HCT116 (cell line): Measurements from ENCODE around the gene ADGRB3. TPM values are rescaled to one million over a fixed set of nuclear protein-coding genes. Genes with fewer than 3 reads are reported as not detected.

Source experiments
- ATAC-seq: fragments of 200-7000 bp; cut with Tn5 transposase; 2 replicates; pipeline ENCODE4 v1.9.1; 2020; ENCODE audit warnings: mild to moderate bottlenecking, moderate library complexity
- BruUV-seq: library from RNA; stranded (reverse); fragments of 400-500 nt; replicated peaks from 2 replicates; lab custom pipeline; 2021; lab: Mats Ljungman, UMichigan
- CTCF ChIA-PET: fragments of 300-600 bp; sonication (Branson Sonifier 250); formaldehyde crosslinking; loops from one replicate; lab custom pipeline; 2021; ENCODE audit warnings: antibody characterized with exemption; lab: Charles Lee
- POLR2A ChIA-PET: fragments of 300-600, 350-600 bp; sonication (Branson Sonifier 250); formaldehyde crosslinking; loops from one replicate; lab custom pipeline; 2021; ENCODE audit warnings: antibody characterized with exemption; lab: Charles Lee
- RAD21 ChIA-PET, 2 experiments: fragments of 300-600 bp; sonication (Branson Sonifier 250); formaldehyde crosslinking; loops; one replicate each; lab custom pipeline; 2023; ENCODE audit warnings: low total read pairs in 2 of 2; ENCODE audit not compliant: uncharacterized antibody in 2 of 2, unreplicated experiment in 2 of 2, low non-redundant PET in 1 of 2; lab: Charles Lee
- DNase-seq: peaks from one replicate; pipeline ENCODE4 v3.0.0-alpha.2; 2010; ENCODE audit warnings: low read depth, low spot score
- H2AFZ ChIP-seq: fragments of 200-600 bp; shearing (Covaris generic), sonication (generic); 2 replicates; pipeline ENCODE4 v1.6.1; 2017; ENCODE audit warnings: low read depth, mixed run types, mixed read lengths, antibody characterized with exemption, low read length; ENCODE audit not compliant: poor library complexity, severe bottlenecking
- H3K27ac ChIP-seq: 2 replicates; pipeline ENCODE4 v1.5.1; 2012; ENCODE audit warnings: low read depth, low read length
- H3K27me3 ChIP-seq: fragments of 200-600 bp; sonication (generic); 2 replicates; pipeline ENCODE4 v1.6.1; 2016; ENCODE audit warnings: mixed run types, low read length, mixed read lengths; ENCODE audit not compliant: insufficient read depth
- H3K36me3 ChIP-seq, 2 experiments: fragments of 200-500 bp in 1 of 2; fragments of 200-600 bp in 1 of 2; sonication (Bioruptor generic) in 1 of 2; sonication (generic) in 1 of 2; 2 replicates each; pipeline versions ENCODE4 v1.5.1 to v1.6.1; 2014 to 2016; ENCODE audit warnings: low read length in 2 of 2, inconsistent platforms in 1 of 2, mixed read lengths in 1 of 2, mixed run types in 1 of 2; ENCODE audit not compliant: insufficient read depth in 2 of 2, control insufficient read depth in 1 of 2
- H3K4me1 ChIP-seq, 2 experiments: fragments of 200-600 bp in 1 of 2; sonication (generic) in 1 of 2; 2 replicates each; pipeline versions ENCODE4 v1.5.1 to v1.6.1; 2012 to 2017; ENCODE audit warnings: low read length in 2 of 2, inconsistent platforms in 1 of 2, mild to moderate bottlenecking in 1 of 2, mixed read lengths in 1 of 2, mixed run types in 1 of 2, moderate library complexity in 1 of 2; ENCODE audit not compliant: insufficient read depth in 2 of 2, control insufficient read depth in 1 of 2
- H3K4me2 ChIP-seq: fragments of 200-600 bp; sonication (generic); 2 replicates; pipeline ENCODE4 v1.6.1; 2017; ENCODE audit warnings: mixed run types, low read length, mixed read lengths
- H3K4me3 ChIP-seq, 2 experiments: fragments of 200-600 bp in 1 of 2; sonication (generic) in 1 of 2; replicated peaks in 1 of 2; 2 replicates each; pipeline ENCODE4 v1.5.1; 2011 to 2016; ENCODE audit warnings: low read length in 2 of 2, control low read depth in 1 of 2, low read depth in 1 of 2, mild to moderate bottlenecking in 1 of 2, mixed read lengths in 1 of 2, mixed run types in 1 of 2
- H3K79me2 ChIP-seq: fragments of 200-600 bp; sonication (generic); 2 replicates; pipeline ENCODE4 v1.6.1; 2017; ENCODE audit warnings: mild to moderate bottlenecking, mixed run types, low read length, moderate library complexity, mixed read lengths; ENCODE audit not compliant: insufficient read depth
- H3K9ac ChIP-seq: fragments of 200-600 bp; sonication (generic); 2 replicates; pipeline ENCODE4 v1.6.1; 2016; ENCODE audit warnings: low read length, mixed read lengths
- H3K9me2 ChIP-seq: fragments of 200-600 bp; sonication (generic), shearing (Covaris generic); 2 replicates; pipeline ENCODE4 v1.6.1; 2017; ENCODE audit warnings: mixed run types, mild to moderate bottlenecking, moderate library complexity; ENCODE audit not compliant: insufficient read depth
- H3K9me3 ChIP-seq, 2 experiments: fragments of 200-500 bp in 1 of 2; fragments of 200-600 bp in 1 of 2; sonication (Bioruptor generic) in 1 of 2; sonication (generic) in 1 of 2; 2 replicates each; pipeline ENCODE4 v1.6.1; 2014 to 2017; ENCODE audit warnings: low read length in 2 of 2, mixed read lengths in 2 of 2, inconsistent platforms in 1 of 2, low read depth in 1 of 2, mild to moderate bottlenecking in 1 of 2, mixed run types in 1 of 2, moderate library complexity in 1 of 2; ENCODE audit not compliant: control insufficient read depth in 1 of 2, insufficient read depth in 1 of 2
- H4K20me1 ChIP-seq: fragments of 200-600 bp; sonication (generic), shearing (Covaris generic); 2 replicates; pipeline ENCODE4 v1.6.1; 2017; ENCODE audit warnings: mixed run types, mild to moderate bottlenecking, moderate library complexity; ENCODE audit not compliant: insufficient read depth
- CEBPB ChIP-seq: IDR thresholded peaks from 2 replicates; pipeline ENCODE4 v1.6.1; 2012; ENCODE audit warnings: low read depth
- ELF1 ChIP-seq: IDR thresholded peaks from 2 replicates; pipeline ENCODE4 v1.6.1; 2012; ENCODE audit warnings: low read depth, borderline replicate concordance
- EZH2 ChIP-seq: fragments of 200-600 bp; sonication (generic); IDR thresholded peaks from 2 replicates; pipeline ENCODE4 v1.6.1; 2017; ENCODE audit warnings: antibody characterized with exemption, mixed run types
- FOSL1 ChIP-seq: IDR thresholded peaks from 2 replicates; pipeline ENCODE4 v1.6.1; 2012; ENCODE audit warnings: low read depth
- SRF ChIP-seq: IDR thresholded peaks from 2 replicates; pipeline ENCODE4 v1.6.1; 2012; ENCODE audit warnings: low read depth
- TCF7L2 ChIP-seq: IDR thresholded peaks from 2 replicates; pipeline ENCODE4 v1.7.0; 2011; ENCODE audit warnings: borderline replicate concordance, inconsistent platforms; ENCODE audit not compliant: insufficient read depth, insufficient read length; ENCODE audit errors: extremely low read depth
- YY1 ChIP-seq: IDR thresholded peaks from 2 replicates; pipeline ENCODE4 v1.6.1; 2011; ENCODE audit warnings: low read length, low read depth, moderate library complexity, mild to moderate bottlenecking; ENCODE audit not compliant: insufficient replicate concordance; ENCODE audit errors: extremely low read depth
- ZNF274 ChIP-seq: fragments of 200-500 bp; sonication (Bioruptor generic); IDR thresholded peaks from 2 replicates; pipeline ENCODE4 v1.6.1; 2014; ENCODE audit warnings: mild to moderate bottlenecking, low read depth, low read length, inconsistent platforms
- intact Hi-C: fragments of 100-400 bp; cut with micrococcal nuclease; formaldehyde crosslinking; loops from 2 replicates; pipeline ENCODE4 v1.10.0; 2022
- total RNA-seq: library from RNA; stranded (reverse); gene quantifications from one replicate; pipeline ENCODE4 v1.2.1, GENCODE V29; 2021; ENCODE audit not compliant: unreplicated experiment
- TF ChIP-seq, protein P1 (sequence below): IDR thresholded peaks from 2 replicates; pipeline ENCODE4 v1.6.1; 2012; ENCODE audit warnings: low read depth
- TF ChIP-seq, protein P2 (sequence below): IDR thresholded peaks from 2 replicates; pipeline ENCODE4 v1.6.1; 2012
- TF ChIP-seq, protein P3 (sequence below): IDR thresholded peaks from 2 replicates; pipeline ENCODE4 v1.6.1; 2012
- TF ChIP-seq, protein P4 (sequence below), 3 experiments: fragments of 200-600 bp in 1 of 3; sonication (generic) in 1 of 3; IDR thresholded peaks in 2 of 3; conservative IDR thresholded peaks in 1 of 3; 2 replicates each; pipeline ENCODE4 v1.5.1; 2012 to 2017; ENCODE audit warnings: low read depth in 2 of 3, low read length in 2 of 3, antibody characterized with exemption in 1 of 3, borderline replicate concordance in 1 of 3, control low read depth in 1 of 3, mild to moderate bottlenecking in 1 of 3, mixed read lengths in 1 of 3, mixed run types in 1 of 3, moderate library complexity in 1 of 3; ENCODE audit not compliant: insufficient read depth in 1 of 3

The ADGRB3 gene
- total RNA-seq, 1 experiment from 2014 or later, result not detected

DNA sequence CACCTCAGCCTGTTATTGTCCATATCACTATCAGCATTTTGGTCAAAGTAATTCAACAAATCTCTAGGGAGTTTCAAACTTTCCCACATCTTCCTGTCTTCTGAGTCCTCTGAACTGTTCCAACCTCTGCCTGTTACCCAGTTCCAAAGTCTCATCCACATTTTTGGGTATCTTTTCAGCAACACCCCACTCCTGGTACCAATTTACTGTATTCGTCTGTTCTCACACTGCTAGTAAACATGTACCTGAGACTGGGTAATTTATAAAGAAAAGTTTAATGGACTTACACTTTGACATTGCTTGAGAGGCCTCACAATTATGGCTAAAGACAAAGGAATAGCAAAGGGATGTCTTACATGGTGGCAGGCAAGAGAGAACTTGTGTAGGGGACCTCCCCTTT is 224.2 kb downstream of the ADGRB3 start:
- Histone ChIP-seq H4K20me1 (no peaks in the 10 kb centered on the region), H3K9ac (no peak overlapping the region), H3K4me1 (no peaks in the 10 kb centered on the region), H3K9me2 (no peaks in the 10 kb centered on the region), H2AFZ (no peak overlapping the region), H3K27ac (no peak overlapping the region)
- RAD21 ChIA-PET, result no interaction called here
- POLR2A ChIA-PET, result no interaction called here
- CTCF ChIA-PET, result no interaction called here
- DNase-seq, result no peak
- no peak for ATAC-seq
- TF ChIP-seq, protein P1, sequence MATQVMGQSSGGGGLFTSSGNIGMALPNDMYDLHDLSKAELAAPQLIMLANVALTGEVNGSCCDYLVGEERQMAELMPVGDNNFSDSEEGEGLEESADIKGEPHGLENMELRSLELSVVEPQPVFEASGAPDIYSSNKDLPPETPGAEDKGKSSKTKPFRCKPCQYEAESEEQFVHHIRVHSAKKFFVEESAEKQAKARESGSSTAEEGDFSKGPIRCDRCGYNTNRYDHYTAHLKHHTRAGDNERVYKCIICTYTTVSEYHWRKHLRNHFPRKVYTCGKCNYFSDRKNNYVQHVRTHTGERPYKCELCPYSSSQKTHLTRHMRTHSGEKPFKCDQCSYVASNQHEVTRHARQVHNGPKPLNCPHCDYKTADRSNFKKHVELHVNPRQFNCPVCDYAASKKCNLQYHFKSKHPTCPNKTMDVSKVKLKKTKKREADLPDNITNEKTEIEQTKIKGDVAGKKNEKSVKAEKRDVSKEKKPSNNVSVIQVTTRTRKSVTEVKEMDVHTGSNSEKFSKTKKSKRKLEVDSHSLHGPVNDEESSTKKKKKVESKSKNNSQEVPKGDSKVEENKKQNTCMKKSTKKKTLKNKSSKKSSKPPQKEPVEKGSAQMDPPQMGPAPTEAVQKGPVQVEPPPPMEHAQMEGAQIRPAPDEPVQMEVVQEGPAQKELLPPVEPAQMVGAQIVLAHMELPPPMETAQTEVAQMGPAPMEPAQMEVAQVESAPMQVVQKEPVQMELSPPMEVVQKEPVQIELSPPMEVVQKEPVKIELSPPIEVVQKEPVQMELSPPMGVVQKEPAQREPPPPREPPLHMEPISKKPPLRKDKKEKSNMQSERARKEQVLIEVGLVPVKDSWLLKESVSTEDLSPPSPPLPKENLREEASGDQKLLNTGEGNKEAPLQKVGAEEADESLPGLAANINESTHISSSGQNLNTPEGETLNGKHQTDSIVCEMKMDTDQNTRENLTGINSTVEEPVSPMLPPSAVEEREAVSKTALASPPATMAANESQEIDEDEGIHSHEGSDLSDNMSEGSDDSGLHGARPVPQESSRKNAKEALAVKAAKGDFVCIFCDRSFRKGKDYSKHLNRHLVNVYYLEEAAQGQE, result no peak
- TF ChIP-seq, protein P2, sequence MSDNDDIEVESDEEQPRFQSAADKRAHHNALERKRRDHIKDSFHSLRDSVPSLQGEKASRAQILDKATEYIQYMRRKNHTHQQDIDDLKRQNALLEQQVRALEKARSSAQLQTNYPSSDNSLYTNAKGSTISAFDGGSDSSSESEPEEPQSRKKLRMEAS, result no peak
- TF ChIP-seq ZNF274 (no peak), CEBPB (no peak), TCF7L2 (no peak), FOSL1 (no peak), ELF1 (no peak), SRF (no peak), EZH2 (no peak), YY1 (no peak)
- TF ChIP-seq, protein P3, sequence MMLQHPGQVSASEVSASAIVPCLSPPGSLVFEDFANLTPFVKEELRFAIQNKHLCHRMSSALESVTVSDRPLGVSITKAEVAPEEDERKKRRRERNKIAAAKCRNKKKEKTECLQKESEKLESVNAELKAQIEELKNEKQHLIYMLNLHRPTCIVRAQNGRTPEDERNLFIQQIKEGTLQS, result no peak
- TF ChIP-seq, protein P4, sequence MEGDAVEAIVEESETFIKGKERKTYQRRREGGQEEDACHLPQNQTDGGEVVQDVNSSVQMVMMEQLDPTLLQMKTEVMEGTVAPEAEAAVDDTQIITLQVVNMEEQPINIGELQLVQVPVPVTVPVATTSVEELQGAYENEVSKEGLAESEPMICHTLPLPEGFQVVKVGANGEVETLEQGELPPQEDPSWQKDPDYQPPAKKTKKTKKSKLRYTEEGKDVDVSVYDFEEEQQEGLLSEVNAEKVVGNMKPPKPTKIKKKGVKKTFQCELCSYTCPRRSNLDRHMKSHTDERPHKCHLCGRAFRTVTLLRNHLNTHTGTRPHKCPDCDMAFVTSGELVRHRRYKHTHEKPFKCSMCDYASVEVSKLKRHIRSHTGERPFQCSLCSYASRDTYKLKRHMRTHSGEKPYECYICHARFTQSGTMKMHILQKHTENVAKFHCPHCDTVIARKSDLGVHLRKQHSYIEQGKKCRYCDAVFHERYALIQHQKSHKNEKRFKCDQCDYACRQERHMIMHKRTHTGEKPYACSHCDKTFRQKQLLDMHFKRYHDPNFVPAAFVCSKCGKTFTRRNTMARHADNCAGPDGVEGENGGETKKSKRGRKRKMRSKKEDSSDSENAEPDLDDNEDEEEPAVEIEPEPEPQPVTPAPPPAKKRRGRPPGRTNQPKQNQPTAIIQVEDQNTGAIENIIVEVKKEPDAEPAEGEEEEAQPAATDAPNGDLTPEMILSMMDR (IDR thresholded peaks at IDR 0.05 in 2 of 3, conservative IDR thresholded peaks at IDR 0.05 in 1 of 3; ENCODE audit: borderline replicate concordance in 1 of 3, insufficient read depth in 1 of 3, low read depth in 2 of 3, low read length in 2 of 3), result no peak
- TF ChIP-seq, all 23 proteins: peak for 0
- Histone ChIP-seq H3K27me3 (no peaks in the 10 kb centered on the region), H3K9me3 (peaks cover 0 to 4% of the 10 kb centered on the region in 2 experiments; a peak in 2 of 4 replicates), H3K79me2 (no peaks in the 10 kb centered on the region), H3K36me3 (no peaks in the 10 kb centered on the region), H3K4me3 (no peak overlapping the region), H3K4me2 (no peak overlapping the region)
- no TSS peak for BruUV-seq
- intact Hi-C loops, result no loop called here
